ENCODE data around the gene A3GALT2. TPM values are rescaled to one million over a fixed set of nuclear protein-coding genes. Genes with fewer than 3 reads are reported as not detected.

A3GALT2 gene
- total RNA-seq, result not detected in 2 replicates

GRCh38 chr1:33320619-33321165 is at the start of gene A3GALT2:
Gene A3GALT2, minus strand, starts transcription at chr1:33321098. Its CDS starts 0 bp downstream, at chr1:33321098.
- intact Hi-C loops (cut with micrococcal nuclease), result no loop called here

- intact Hi-C loops (cut with micrococcal nuclease), result no loop called here
Measured at GRCh38 chr1:33370301-33370700, 49.4 kb upstream of the A3GALT2 start.

- intact Hi-C loops (cut with micrococcal nuclease), result loop anchor here (5.0 kb wide), 1 partner anchor 272 kb away; no protein-coding TSS in a partner anchor
Measured at GRCh38 chr1:33369764-33370163, 48.9 kb upstream of the A3GALT2 start.

- intact Hi-C loops (cut with micrococcal nuclease), result loop anchor here (5.0 kb wide), 1 partner anchor 272 kb away; no protein-coding TSS in a partner anchor
Measured at GRCh38 chr1:33369081-33369480, 48.2 kb upstream of the A3GALT2 start.

- intact Hi-C loops (cut with micrococcal nuclease), result loop anchor here (1.0 to 5.0 kb wide), 2 partner anchors 102 to 271 kb away; no protein-coding TSS in a partner anchor
Measured at GRCh38 chr1:33368431-33368830, 47.5 kb upstream of the A3GALT2 start.

GRCh38 chr1:33367485-33368405 is 46.8 kb upstream of the A3GALT2 start:
- intact Hi-C loops (cut with micrococcal nuclease), result loop anchor here (1.0 to 5.0 kb wide), 7 partner anchors 17 to 270 kb away; no protein-coding TSS in a partner anchor

- intact Hi-C loops (cut with micrococcal nuclease), result loop anchor here (1.0 to 5.0 kb wide), 6 partner anchors 17 to 270 kb away; no protein-coding TSS in a partner anchor
Measured at GRCh38 chr1:33366762-33367484, 46.0 kb upstream of the A3GALT2 start.

GRCh38 chr1:33365560-33365997 is 44.7 kb upstream of the A3GALT2 start:
- intact Hi-C loops (cut with micrococcal nuclease), result loop anchor here (5.0 kb wide), 1 partner anchor 268 kb away; no protein-coding TSS in a partner anchor

GRCh38 chr1:33364565-33364918 is 43.6 kb upstream of the A3GALT2 start:
- intact Hi-C loops (cut with micrococcal nuclease), result no loop called here

- intact Hi-C loops (cut with micrococcal nuclease), result no loop called here
Measured at GRCh38 chr1:33363470-33363861, 42.6 kb upstream of the A3GALT2 start.

- intact Hi-C loops (cut with micrococcal nuclease), result no loop called here
Measured at GRCh38 chr1:33363021-33363420, 42.1 kb upstream of the A3GALT2 start.

GRCh38 chr1:33361532-33362235 is 40.8 kb upstream of the A3GALT2 start:
- intact Hi-C loops (cut with micrococcal nuclease), result no loop called here

- intact Hi-C loops (cut with micrococcal nuclease), result no loop called here
Measured at GRCh38 chr1:33360367-33360766, 39.5 kb upstream of the A3GALT2 start.

- intact Hi-C loops (cut with micrococcal nuclease), result loop anchor here (10.0 kb wide), 1 partner anchor 1715 kb away; the partner anchor contains the start of gene PEF1
Measured at GRCh38 chr1:33359931-33360330, 39.0 kb upstream of the A3GALT2 start.

- intact Hi-C loops (cut with micrococcal nuclease), result loop anchor here (10.0 kb wide), 1 partner anchor 1714 kb away; the partner anchor contains the start of gene PEF1
Measured at GRCh38 chr1:33358795-33359503, 38.1 kb upstream of the A3GALT2 start.

GRCh38 chr1:33358114-33358794 is 37.4 kb upstream of the A3GALT2 start:
- intact Hi-C loops (cut with micrococcal nuclease), result loop anchor here (10.0 kb wide), 1 partner anchor 1713 kb away; the partner anchor contains the start of gene PEF1

GRCh38 chr1:33357099-33357498 is 36.2 kb upstream of the A3GALT2 start:
- intact Hi-C loops (cut with micrococcal nuclease), result loop anchor here (10.0 kb wide), 1 partner anchor 1712 kb away; the partner anchor contains the start of gene PEF1

GRCh38 chr1:33354707-33355316 is 33.9 kb upstream of the A3GALT2 start:
- intact Hi-C loops (cut with micrococcal nuclease), result loop anchor here (5.0 to 10.0 kb wide), 3 partner anchors 258 to 1710 kb away; partner anchors contain the start of genes PEF1, S100PBP and YARS1

- intact Hi-C loops (cut with micrococcal nuclease), result loop anchor here (5.0 to 10.0 kb wide), 3 partner anchors 256 to 1709 kb away; partner anchors contain the start of genes PEF1, S100PBP and YARS1
Measured at GRCh38 chr1:33353531-33353930, 32.6 kb upstream of the A3GALT2 start.

Data from T-helper 1 cell treated with Interleukin-12 subunit alpha and Interleukin-12 subunit beta and Interleukin-4 antibody, amounts not matched to agents 30 ng/mL and 1 ng/mL, for 36 hours (primary cell).